ENCODE data around the gene RCCD1. TPM values are rescaled to one million over a fixed set of nuclear protein-coding genes. Genes with fewer than 3 reads are reported as not detected.

Gene RCCD1
- total and polyA plus RNA-seq, 9 of the 15 experiments (the other 6 are each of a cell fraction or from before 2014, with no cell fraction given), result 11.1 to 51.4 (median 24.7) TPM

- ChIA-PET POLR2A (no interaction called here), CTCF (ENCODE audit: low intra/inter-chr PET ratio) (no interaction called here)
- H4K20me1 ChIP-seq (replicated peaks; ENCODE audit: control insufficient read depth, insufficient read depth, low read length), result no peaks in the 10 kb centered on the region
- H3K4me3 ChIP-seq, result no peak overlapping the region
- no peaks in the 10 kb centered on the region for H3K9me1 ChIP-seq (ENCODE audit: control insufficient read depth, insufficient read depth, low read length)
- no peaks in the 10 kb centered on the region for H3K27me3 ChIP-seq (ENCODE audit: control insufficient read depth in 2 of 2, insufficient read depth in 2 of 2, low read length in 2 of 2)
- BruUV-seq (replicated peaks), result no TSS peak
- in situ Hi-C loops (cut with MboI) (no loop called here), intact Hi-C loops (cut with micrococcal nuclease) (no loop called here)
- ATAC-seq, result no peak
- H3K9ac ChIP-seq (ENCODE audit: insufficient read depth in 1 of 2, low read depth in 2 of 2, low read length in 2 of 2), result no peak overlapping the region
- FAIRE-seq, result no peak
- H3K4me1 ChIP-seq (replicated peaks in 1 of 2; ENCODE audit: control insufficient read depth in 2 of 2, insufficient read depth in 2 of 2, low read length in 2 of 2), result peaks cover 0 to 6% of the 10 kb centered on the region in 2 experiments; a peak in 2 of 5 replicates
- no peaks in the 10 kb centered on the region for H3K9me3 ChIP-seq (replicated peaks; ENCODE audit: control insufficient read depth, insufficient read depth, low read depth, low read length)
- no peak for TF ChIP-seq MNT (conservative IDR thresholded peaks at IDR 0.05)
- no peak for TF ChIP-seq HOMEZ (CRISPR knock-in tag; IDR thresholded peaks at IDR 0.05)
- TF ChIP-seq UBTF (IDR thresholded peaks at IDR 0.05; ENCODE audit: borderline replicate concordance in 1 of 2, low read depth in 2 of 2, low read length in 2 of 2), result no peak
- TF ChIP-seq CREBBP (IDR thresholded peaks at IDR 0.05; ENCODE audit: low read depth, low read length), result no peak
- no peak for TF ChIP-seq BRD9 (IDR thresholded peaks at IDR 0.05; ENCODE audit: low read depth, partially characterized antibody)
- no peak for TF ChIP-seq LEF1 (IDR thresholded peaks at IDR 0.05)
- no peak for TF ChIP-seq ZNF280B (CRISPR knock-in tag; IDR thresholded peaks at IDR 0.05)
- no peak for TF ChIP-seq POLR3G (IDR thresholded peaks at IDR 0.05; ENCODE audit: extremely low read depth, insufficient read length, insufficient replicate concordance)
- no peak for TF ChIP-seq NRF1 (conservative IDR thresholded peaks at IDR 0.05 in 1 of 2, IDR thresholded peaks at IDR 0.05 in 1 of 2)
- no peak for TF ChIP-seq POLR2G (IDR thresholded peaks at IDR 0.05; ENCODE audit: low read depth, low read length)
- no peak for TF ChIP-seq ZNF282 (CRISPR knock-in tag; IDR thresholded peaks at IDR 0.05)
- TF ChIP-seq HNRNPK (IDR thresholded peaks at IDR 0.05; ENCODE audit: low read depth, low read length, poor library complexity, severe bottlenecking), result no peak
- H3K27ac ChIP-seq (ENCODE audit: extremely low read depth, low read depth, low read length), result no peak overlapping the region
- H3K79me2 ChIP-seq (ENCODE audit: control insufficient read depth, insufficient read depth, low read length), result peaks cover 24% of the 10 kb centered on the region
- H2AFZ ChIP-seq (ENCODE audit: low read depth, low read length), result no peak overlapping the region
- no peak overlapping the region for H3K4me2 ChIP-seq (ENCODE audit: insufficient read depth, low read length)
- peaks cover 60% of the 10 kb centered on the region for H3K36me3 ChIP-seq (ENCODE audit: control insufficient read depth, insufficient read depth, low read length)
- DNase-seq (ENCODE audit: extremely low read depth in 1 of 4, low spot score in 3 of 4), result no peak
- WGBS (ENCODE audit: insufficient coverage, low coverage, missing lambda C conversion rate), result 94% methylated on average over 8 of the region's 8 CpGs
These were observed 44.1 kb downstream of the RCCD1 start for GRCh38 chr15:90998737-90999136.

All from K562 (cell line).